ACC112 (cell line): ENCODE results near the gene POLR1H.

ENCODE experiments used
- H2AFZ ChIP-seq: fragments of 200-600 bp; sonication (generic); one replicate; pipeline ENCODE4 v1.6.0; 2017; ENCODE audit warnings: antibody characterized with exemption, low read length; ENCODE audit not compliant: unreplicated experiment
- H3K27ac ChIP-seq: fragments of 200-600 bp; sonication (generic); 2 replicates; pipeline ENCODE4 v1.5.1; 2014; ENCODE audit warnings: low read depth, mild to moderate bottlenecking, antibody characterized with exemption, low read length, moderate library complexity
- H3K27me3 ChIP-seq: fragments of 200-600 bp; sonication (generic); 2 replicates; pipeline ENCODE4 v1.6.1; 2014; ENCODE audit warnings: mild to moderate bottlenecking, antibody characterized with exemption, low read length, moderate library complexity, mixed read lengths; ENCODE audit not compliant: insufficient read depth
- H3K36me3 ChIP-seq: fragments of 200-600 bp; sonication (generic); 2 replicates; pipeline ENCODE4 v1.6.1; 2016; ENCODE audit warnings: mild to moderate bottlenecking, antibody characterized with exemption, low read length, moderate library complexity, mixed read lengths; ENCODE audit not compliant: insufficient read depth
- H3K4me1 ChIP-seq: fragments of 200-600 bp; sonication (generic); one replicate; pipeline ENCODE4 v1.6.1; 2016; ENCODE audit warnings: low read length, mixed read lengths; ENCODE audit not compliant: insufficient read depth, unreplicated experiment, control insufficient read depth
- H3K4me3 ChIP-seq: fragments of 200-600 bp; sonication (generic); 2 replicates; pipeline ENCODE4 v1.5.1; 2014; ENCODE audit warnings: mild to moderate bottlenecking, low read depth, low read length
- H3K79me2 ChIP-seq: fragments of 200-600 bp; sonication (generic); one replicate; pipeline ENCODE4 v1.6.0; 2016; ENCODE audit warnings: low read length; ENCODE audit not compliant: control insufficient read depth, unreplicated experiment, insufficient read depth

The POLR1H gene

GRCh38 chr6:30097902-30098768 is 37.1 kb downstream of the POLR1H start:
- Histone ChIP-seq H2AFZ (no peak overlapping the region), H3K79me2 (no peaks in the 10 kb centered on the region), H3K27me3 (peaks cover 16% of the 10 kb centered on the region; the same call in 1 of the 2 replicates), H3K27ac (no peak overlapping the region), H3K4me3 (no peak overlapping the region), H3K36me3 (no peaks in the 10 kb centered on the region), H3K4me1 (peaks cover 26% of the 10 kb centered on the region)

- peak overlapping the region; percentile 78 for H2AFZ ChIP-seq
- no peaks in the 10 kb centered on the region for H3K79me2 ChIP-seq
- H3K4me1 ChIP-seq = peaks cover 27% of the 10 kb centered on the region
- H3K27me3 ChIP-seq = peaks cover 16% of the 10 kb centered on the region; the same call in 1 of the 2 replicates
- H3K4me3 ChIP-seq = peak overlapping the region; percentile 76
- no peak overlapping the region for H3K27ac ChIP-seq
- no peaks in the 10 kb centered on the region for H3K36me3 ChIP-seq
Measured at GRCh38 chr6:30100154-30100553, 39.1 kb downstream of the POLR1H start.

GRCh38 chr6:30100585-30101443 is 39.7 kb downstream of the POLR1H start:
- Histone ChIP-seq H2AFZ (peak overlapping the region; percentile 78), H3K27me3 (peaks cover 16% of the 10 kb centered on the region; the same call in 1 of the 2 replicates), H3K27ac (no peak overlapping the region), H3K36me3 (no peaks in the 10 kb centered on the region), H3K79me2 (no peaks in the 10 kb centered on the region), H3K4me1 (peaks cover 20% of the 10 kb centered on the region), H3K4me3 (peak overlapping the region; percentile 76)

- peak overlapping the region; percentile 33; the same call in 1 of the 2 replicates for H3K27ac ChIP-seq
- peaks cover 20% of the 10 kb centered on the region for H3K4me1 ChIP-seq
- no peaks in the 10 kb centered on the region for H3K36me3 ChIP-seq
- H3K27me3 ChIP-seq = peaks cover 16% of the 10 kb centered on the region; the same call in 1 of the 2 replicates
- H3K4me3 ChIP-seq = peak overlapping the region; percentile 76
- peak overlapping the region; percentile 78 for H2AFZ ChIP-seq
- no peaks in the 10 kb centered on the region for H3K79me2 ChIP-seq
Measured at GRCh38 chr6:30101444-30102413, 40.7 kb downstream of the POLR1H start.

- Histone ChIP-seq H3K27ac (peak overlapping the region; percentile 33; the same call in 1 of the 2 replicates), H2AFZ (peak overlapping the region; percentile 74), H3K36me3 (no peaks in the 10 kb centered on the region), H3K4me1 (peaks cover 20% of the 10 kb centered on the region), H3K27me3 (peaks cover 16% of the 10 kb centered on the region; the same call in 1 of the 2 replicates), H3K4me3 (peak overlapping the region; percentile 76), H3K79me2 (no peaks in the 10 kb centered on the region)
Measured at GRCh38 chr6:30102414-30102969, 41.4 kb downstream of the POLR1H start.

- H3K27ac ChIP-seq = 0 out of 2 replicates have a peak overlapping the region, but pooled peaks have one; percentile 33
- H3K4me3 ChIP-seq = peak overlapping the region; percentile 76
- H3K4me1 ChIP-seq = peaks cover 20% of the 10 kb centered on the region
- H2AFZ ChIP-seq = peak overlapping the region; percentile 74
- H3K79me2 ChIP-seq = no peaks in the 10 kb centered on the region
- H3K27me3 ChIP-seq = peaks cover 14% of the 10 kb centered on the region; the same call in 1 of the 2 replicates
- no peaks in the 10 kb centered on the region for H3K36me3 ChIP-seq
Measured at GRCh38 chr6:30102970-30103871, 42.2 kb downstream of the POLR1H start.

GRCh38 chr6:30103872-30104179 is 42.8 kb downstream of the POLR1H start:
- Histone ChIP-seq H2AFZ (peak overlapping the region; percentile 62), H3K79me2 (no peaks in the 10 kb centered on the region), H3K36me3 (no peaks in the 10 kb centered on the region), H3K4me1 (peaks cover 20% of the 10 kb centered on the region), H3K4me3 (peak overlapping the region; percentile 76), H3K27ac (no peak overlapping the region), H3K27me3 (peaks cover 12% of the 10 kb centered on the region; the same call in 1 of the 2 replicates)

- Histone ChIP-seq H3K36me3 (no peaks in the 10 kb centered on the region), H3K27ac (no peak overlapping the region), H2AFZ (no peak overlapping the region), H3K79me2 (no peaks in the 10 kb centered on the region), H3K27me3 (peaks cover 9% of the 10 kb centered on the region; the same call in 1 of the 2 replicates), H3K4me3 (no peak overlapping the region), H3K4me1 (peaks cover 20% of the 10 kb centered on the region)
Measured at GRCh38 chr6:30104661-30105060, 43.6 kb downstream of the POLR1H start.

GRCh38 chr6:30111266-30111856 is 50.3 kb downstream of the POLR1H start:
- Histone ChIP-seq H3K27me3 (peaks cover 47% of the 10 kb centered on the region), H3K4me3 (no peak overlapping the region), H3K36me3 (no peaks in the 10 kb centered on the region), H3K27ac (no peak overlapping the region), H3K4me1 (peaks cover 4% of the 10 kb centered on the region), H3K79me2 (no peaks in the 10 kb centered on the region), H2AFZ (no peak overlapping the region)
